Panc1 (cell line): ENCODE data around the gene AQP7.
"Not testable (repeated sequence)": the region's sequence is repeated elsewhere in the genome, so short reads cannot be mapped to it uniquely, and the experiment has no call there.

Experiments
- CTCF ChIP-seq: fragments of 450-650 bp; IDR thresholded peaks from 2 replicates; pipeline ENCODE4 v1.5.1; 2017; ENCODE audit warnings: mild to moderate bottlenecking
- POLR2AphosphoS5 ChIP-seq: IDR thresholded peaks from 2 replicates; pipeline ENCODE4 v1.6.1; 2012; ENCODE audit warnings: mild to moderate bottlenecking, low read depth, low read length, moderate library complexity
- REST ChIP-seq, 2 experiments: IDR thresholded peaks; 2 replicates each; pipeline ENCODE4 v1.6.1; 2011 to 2012; ENCODE audit warnings: low read depth in 2 of 2, control low read depth in 1 of 2, low read length in 1 of 2, mild to moderate bottlenecking in 1 of 2, moderate library complexity in 1 of 2; ENCODE audit not compliant: insufficient read depth in 1 of 2
- SIN3A ChIP-seq: IDR thresholded peaks from 2 replicates; pipeline ENCODE4 v1.6.1; 2012; ENCODE audit warnings: low read depth, mild to moderate bottlenecking, low read length, moderate library complexity, borderline replicate concordance; ENCODE audit not compliant: insufficient read depth
- TCF7L2 ChIP-seq: IDR thresholded peaks from 2 replicates; pipeline ENCODE4 v1.6.1; 2011; ENCODE audit warnings: mild to moderate bottlenecking, low read depth, low read length, inconsistent platforms

GRCh38 chr9:33424043-33424442 is 21.7 kb upstream of the AQP7 start:
- not testable (repeated sequence) for TF ChIP-seq CTCF; REST (IDR thresholded peaks at IDR 0.05; ENCODE audit: insufficient read depth in 1 of 2, low read depth in 2 of 2, low read length in 1 of 2); POLR2AphosphoS5; SIN3A; TCF7L2
